KMS-11 (cell line): ENCODE data around the gene MACROD2.

Experiments
- H2AFZ ChIP-seq: fragments of 200-600 bp; sonication (generic); 2 replicates; pipeline ENCODE4 v1.6.1; 2016; ENCODE audit warnings: antibody characterized with exemption, mixed run types, low read depth
- H3K27ac ChIP-seq: fragments of 200-600 bp; sonication (generic); 2 replicates; pipeline ENCODE4 v1.6.1; 2016; ENCODE audit warnings: mild to moderate bottlenecking, mixed run types
- H3K27me3 ChIP-seq: fragments of 200-600 bp; sonication (generic); 2 replicates; pipeline ENCODE4 v1.6.1; 2017; ENCODE audit warnings: mild to moderate bottlenecking, low read depth, mixed run types, moderate library complexity; ENCODE audit not compliant: insufficient read depth
- H3K36me3 ChIP-seq: fragments of 200-600 bp; sonication (generic); 2 replicates; pipeline ENCODE4 v1.6.1; 2017; ENCODE audit warnings: mild to moderate bottlenecking, mixed run types; ENCODE audit not compliant: insufficient read depth
- H3K4me1 ChIP-seq: fragments of 200-600 bp; sonication (generic); 2 replicates; pipeline ENCODE4 v1.6.1; 2016; ENCODE audit warnings: mild to moderate bottlenecking, low read depth, mixed run types; ENCODE audit not compliant: poor library complexity, severe bottlenecking
- H3K4me2 ChIP-seq: fragments of 200-600 bp; sonication (generic); 2 replicates; pipeline ENCODE4 v1.7.0; 2016; ENCODE audit warnings: mild to moderate bottlenecking, mixed run types
- H3K4me3 ChIP-seq: fragments of 200-600 bp; sonication (generic); IDR thresholded peaks from 2 replicates; pipeline ENCODE4 v1.6.1; 2017; ENCODE audit warnings: low read depth, low read length, mixed read lengths; ENCODE audit not compliant: insufficient read depth
- H3K79me2 ChIP-seq: fragments of 200-600 bp; sonication (generic); 2 replicates; pipeline ENCODE4 v1.6.1; 2016; ENCODE audit warnings: low read depth, mixed run types; ENCODE audit not compliant: insufficient read depth
- H3K9ac ChIP-seq: fragments of 200-600 bp; sonication (generic); 2 replicates; pipeline ENCODE4 v1.6.1; 2016; ENCODE audit warnings: mild to moderate bottlenecking, mixed run types
- H4K20me1 ChIP-seq: fragments of 200-600 bp; sonication (generic); 2 replicates; pipeline ENCODE4 v1.6.1; 2016; ENCODE audit warnings: mild to moderate bottlenecking, mixed run types; ENCODE audit not compliant: insufficient read depth
- CTCF ChIP-seq: fragments of 200-600 bp; sonication (generic); conservative IDR thresholded peaks from 2 replicates; pipeline ENCODE4 v1.6.1; 2017; ENCODE audit warnings: low read depth, mild to moderate bottlenecking, antibody characterized with exemption, low read length, moderate library complexity, mixed read lengths

Gene MACROD2

GRCh38 chr20:14319704-14320103 lies 324.4 kb downstream of the MACROD2 start:
- Histone ChIP-seq H3K27ac (no peak overlapping the region), H3K4me1 (no peaks in the 10 kb centered on the region), H3K4me2 (no peak overlapping the region), H2AFZ (no peak overlapping the region), H3K36me3 (no peaks in the 10 kb centered on the region), H4K20me1 (no peaks in the 10 kb centered on the region), H3K27me3 (no peaks in the 10 kb centered on the region), H3K4me3 (no peak overlapping the region), H3K79me2 (no peaks in the 10 kb centered on the region), H3K9ac (no peak overlapping the region)
- no peak for TF ChIP-seq CTCF

GRCh38 chr20:14331646-14332045 lies 336.3 kb downstream of the MACROD2 start:
- no peaks in the 10 kb centered on the region for H4K20me1 ChIP-seq
- no peaks in the 10 kb centered on the region for H3K27me3 ChIP-seq
- no peak overlapping the region for H3K27ac ChIP-seq
- no peak overlapping the region for H3K9ac ChIP-seq
- TF ChIP-seq CTCF: no peak
- no peak overlapping the region for H3K4me2 ChIP-seq
- H2AFZ ChIP-seq: no peak overlapping the region
- H3K36me3 ChIP-seq: no peaks in the 10 kb centered on the region
- H3K4me1 ChIP-seq: no peaks in the 10 kb centered on the region
- H3K4me3 ChIP-seq: no peak overlapping the region
- H3K79me2 ChIP-seq: no peaks in the 10 kb centered on the region

- TF ChIP-seq CTCF: no peak
Measured at GRCh38 chr20:14332866-14333265, 337.6 kb downstream of the MACROD2 start.

GRCh38 chr20:14333721-14334120 lies 338.4 kb downstream of the MACROD2 start:
- Histone ChIP-seq H3K4me2 (no peak overlapping the region), H2AFZ (no peak overlapping the region), H3K9ac (no peak overlapping the region), H3K79me2 (no peaks in the 10 kb centered on the region), H3K36me3 (no peaks in the 10 kb centered on the region), H3K4me1 (no peaks in the 10 kb centered on the region), H3K4me3 (no peak overlapping the region), H4K20me1 (no peaks in the 10 kb centered on the region), H3K27me3 (no peaks in the 10 kb centered on the region), H3K27ac (no peak overlapping the region)
- TF ChIP-seq CTCF: no peak

More at GRCh38 chr20:14332866-14333265, 337.6 kb downstream of the MACROD2 start:
- Histone ChIP-seq H3K4me3 (no peak overlapping the region), H4K20me1 (no peaks in the 10 kb centered on the region), H3K27ac (no peak overlapping the region), H3K4me1 (no peaks in the 10 kb centered on the region), H3K36me3 (no peaks in the 10 kb centered on the region), H3K27me3 (no peaks in the 10 kb centered on the region), H3K9ac (no peak overlapping the region), H3K79me2 (no peaks in the 10 kb centered on the region), H2AFZ (no peak overlapping the region), H3K4me2 (no peak overlapping the region)
